ENCODE measurements around the gene PARD3B.

The PARD3B gene

DNA sequence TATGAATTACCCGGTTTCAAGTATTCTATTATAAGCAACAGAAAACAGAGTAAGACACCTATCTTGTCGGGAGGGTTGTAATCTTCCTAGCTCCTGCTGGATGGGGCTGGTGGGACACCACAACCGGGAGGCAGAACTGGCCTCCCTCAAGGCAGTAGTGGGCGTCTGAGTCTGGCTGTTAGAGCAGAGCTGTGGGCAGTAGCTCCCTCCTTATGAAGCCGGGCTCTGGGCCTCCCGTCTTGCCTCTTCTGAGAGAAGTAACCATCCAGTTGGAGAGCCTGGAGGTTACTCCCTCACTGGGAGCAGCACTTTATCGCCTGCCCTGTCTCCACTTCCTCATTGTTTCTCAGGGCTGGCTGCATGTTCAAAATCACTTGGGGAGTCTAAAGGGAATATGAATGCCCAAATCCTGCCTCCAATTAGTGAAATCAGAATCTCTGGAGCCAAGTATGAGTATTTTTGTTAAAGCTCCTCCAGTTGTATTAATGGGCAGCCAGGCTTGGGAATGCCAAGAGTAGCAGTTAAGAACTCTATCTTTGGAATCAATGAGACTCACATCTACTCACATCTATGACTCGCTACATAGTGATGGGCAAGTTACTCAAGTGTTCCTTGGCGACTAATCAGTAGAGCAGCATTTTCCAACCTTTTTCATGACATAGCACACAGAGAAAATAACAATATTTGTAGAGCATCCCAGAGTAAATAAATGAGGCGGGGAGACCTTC is 1109.8 kb downstream of the PARD3B start:
- TF ChIP-seq, protein P1, sequence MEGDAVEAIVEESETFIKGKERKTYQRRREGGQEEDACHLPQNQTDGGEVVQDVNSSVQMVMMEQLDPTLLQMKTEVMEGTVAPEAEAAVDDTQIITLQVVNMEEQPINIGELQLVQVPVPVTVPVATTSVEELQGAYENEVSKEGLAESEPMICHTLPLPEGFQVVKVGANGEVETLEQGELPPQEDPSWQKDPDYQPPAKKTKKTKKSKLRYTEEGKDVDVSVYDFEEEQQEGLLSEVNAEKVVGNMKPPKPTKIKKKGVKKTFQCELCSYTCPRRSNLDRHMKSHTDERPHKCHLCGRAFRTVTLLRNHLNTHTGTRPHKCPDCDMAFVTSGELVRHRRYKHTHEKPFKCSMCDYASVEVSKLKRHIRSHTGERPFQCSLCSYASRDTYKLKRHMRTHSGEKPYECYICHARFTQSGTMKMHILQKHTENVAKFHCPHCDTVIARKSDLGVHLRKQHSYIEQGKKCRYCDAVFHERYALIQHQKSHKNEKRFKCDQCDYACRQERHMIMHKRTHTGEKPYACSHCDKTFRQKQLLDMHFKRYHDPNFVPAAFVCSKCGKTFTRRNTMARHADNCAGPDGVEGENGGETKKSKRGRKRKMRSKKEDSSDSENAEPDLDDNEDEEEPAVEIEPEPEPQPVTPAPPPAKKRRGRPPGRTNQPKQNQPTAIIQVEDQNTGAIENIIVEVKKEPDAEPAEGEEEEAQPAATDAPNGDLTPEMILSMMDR (IDR thresholded peaks at IDR 0.05; ENCODE audit: insufficient read depth, low read length, poor library complexity, severe bottlenecking), result no peak
- Histone ChIP-seq H3K36me3 (ENCODE audit: control insufficient read depth, insufficient read depth, low read length) (no peaks in the 10 kb centered on the region), H3K4me3 (replicated peaks; ENCODE audit: low read depth, low read length) (no peak overlapping the region), H3K27me3 (replicated peaks; ENCODE audit: control insufficient read depth, insufficient read depth, low read length) (peaks cover 3% of the 10 kb centered on the region)
- no peak for DNase-seq (ENCODE audit: extremely low read depth, insufficient read length)

DNA sequence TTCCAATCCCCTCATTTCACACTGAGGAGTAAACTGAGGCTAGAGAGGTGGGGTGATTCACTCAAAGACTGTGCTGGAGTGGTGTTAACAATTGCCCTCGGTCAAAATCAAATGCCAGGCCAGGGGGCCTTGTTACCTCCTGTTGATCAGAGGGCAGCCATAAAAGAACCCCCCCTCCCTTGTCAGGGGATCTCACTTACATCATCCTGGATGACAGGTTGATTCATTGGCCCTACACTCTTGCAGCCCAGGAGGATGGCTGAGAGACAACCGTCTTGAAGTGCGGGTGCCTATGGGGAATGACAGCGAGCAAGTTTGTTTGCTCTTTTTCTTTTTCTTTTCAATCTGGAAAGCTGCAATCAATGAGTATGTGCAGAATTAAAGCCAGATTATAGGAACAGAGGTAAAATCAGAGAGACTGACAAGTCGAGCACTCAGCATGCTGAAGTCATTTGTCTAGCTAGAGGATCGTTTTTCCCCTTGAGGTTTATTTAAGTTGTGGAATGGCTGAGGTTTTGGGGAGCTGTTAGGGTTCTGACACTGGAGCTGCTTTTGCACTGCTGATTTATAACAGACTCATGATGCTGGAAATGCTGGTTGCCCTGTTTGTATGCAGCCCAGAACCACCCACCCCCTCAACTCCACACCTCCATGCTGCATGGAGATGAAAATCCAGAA is 1110.6 kb downstream of the PARD3B start:
- Histone ChIP-seq H3K27me3 (replicated peaks; ENCODE audit: control insufficient read depth, insufficient read depth, low read length) (no peaks in the 10 kb centered on the region; the same call in none of the 2 replicates), H3K36me3 (ENCODE audit: control insufficient read depth, insufficient read depth, low read length) (no peaks in the 10 kb centered on the region)
- no peak for DNase-seq (ENCODE audit: extremely low read depth, insufficient read length)

DNA sequence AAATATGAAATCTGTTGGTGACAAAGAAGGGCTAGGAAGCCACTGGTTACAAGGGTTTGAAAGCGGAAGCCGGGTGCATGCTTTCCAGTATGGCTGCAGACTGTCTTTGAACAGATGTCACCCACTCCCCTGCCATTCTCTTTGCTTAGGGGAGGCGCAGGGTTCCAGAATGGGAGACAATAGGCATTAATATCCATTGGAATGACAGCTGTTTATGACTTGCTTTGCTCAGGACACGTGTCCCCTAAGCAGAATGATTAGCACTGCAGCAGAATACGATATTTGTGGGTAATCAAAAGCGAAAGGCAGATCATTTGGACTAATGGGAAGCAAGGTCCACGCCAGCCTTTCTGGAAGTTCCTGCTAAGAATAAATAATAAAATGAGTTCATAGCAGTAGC is 1111.2 kb downstream of the PARD3B start:
- Histone ChIP-seq H3K36me3 (ENCODE audit: control insufficient read depth, insufficient read depth, low read length) (no peaks in the 10 kb centered on the region), H3K27me3 (replicated peaks; ENCODE audit: control insufficient read depth, insufficient read depth, low read length) (no peaks in the 10 kb centered on the region; the same call in none of the 2 replicates), H3K4me3 (replicated peaks; ENCODE audit: low read depth, low read length) (no peak overlapping the region)
- TF ChIP-seq, protein P1 (IDR thresholded peaks at IDR 0.05; ENCODE audit: insufficient read depth, low read length, poor library complexity, severe bottlenecking), result no peak
- DNase-seq (ENCODE audit: extremely low read depth, insufficient read length), result no peak

More for the DNA sequence above, 1110.6 kb downstream of the PARD3B start:
- TF ChIP-seq, protein P1 (IDR thresholded peaks at IDR 0.05; ENCODE audit: insufficient read depth, low read length, poor library complexity, severe bottlenecking), result no peak
- H3K4me3 ChIP-seq (replicated peaks; ENCODE audit: low read depth, low read length), result no peak overlapping the region

DNA sequence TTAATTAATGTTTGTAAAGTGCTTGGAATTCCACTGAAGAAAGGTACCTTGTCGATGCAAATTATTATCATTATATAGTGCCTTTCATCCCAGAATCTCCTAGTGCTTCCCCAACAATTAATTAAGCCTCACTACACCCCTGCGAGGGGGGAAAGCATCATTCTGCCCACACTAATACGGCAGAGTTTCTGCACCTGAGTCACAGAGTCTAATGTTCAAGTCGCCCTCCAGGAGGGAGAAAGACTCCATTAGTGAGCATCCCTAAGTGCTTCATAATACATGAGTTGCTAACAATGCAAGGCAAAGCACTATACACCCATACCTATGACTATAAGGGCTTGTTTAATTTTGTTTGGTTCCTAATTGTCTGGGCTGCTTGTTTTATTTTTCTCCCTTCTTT is 1111.7 kb downstream of the PARD3B start:
- H3K4me3 ChIP-seq (replicated peaks; ENCODE audit: low read depth, low read length), result no peak overlapping the region
- TF ChIP-seq, protein P1 (IDR thresholded peaks at IDR 0.05; ENCODE audit: insufficient read depth, low read length, poor library complexity, severe bottlenecking), result no peak
- DNase-seq (ENCODE audit: extremely low read depth, insufficient read length), result no peak
- no peaks in the 10 kb centered on the region; the same call in 1 of the 2 replicates for H3K27me3 ChIP-seq (replicated peaks; ENCODE audit: control insufficient read depth, insufficient read depth, low read length)
- no peaks in the 10 kb centered on the region for H3K36me3 ChIP-seq (ENCODE audit: control insufficient read depth, insufficient read depth, low read length)

DNA sequence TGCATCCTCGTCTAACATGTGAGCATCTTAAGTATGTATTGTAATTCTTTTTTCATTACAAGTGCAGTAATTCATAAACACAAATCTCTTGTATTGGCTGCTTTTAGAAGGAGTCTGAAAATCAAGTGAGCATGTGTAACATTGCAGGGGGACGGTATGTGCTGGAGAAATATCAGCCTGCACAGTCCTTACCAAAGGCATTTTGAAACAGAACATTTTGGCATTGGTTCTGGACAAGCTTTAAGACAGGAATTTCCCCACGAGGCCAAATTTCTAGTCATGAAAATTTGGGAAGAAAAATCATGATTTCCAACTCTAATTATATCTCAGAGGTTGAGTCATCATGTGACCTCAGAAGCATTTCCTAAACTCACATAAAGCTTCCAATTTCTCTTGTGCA is 1112.3 kb downstream of the PARD3B start:
- Histone ChIP-seq H3K4me3 (replicated peaks; ENCODE audit: low read depth, low read length) (no peak overlapping the region), H3K27me3 (replicated peaks; ENCODE audit: control insufficient read depth, insufficient read depth, low read length) (no peaks in the 10 kb centered on the region), H3K36me3 (ENCODE audit: control insufficient read depth, insufficient read depth, low read length) (no peaks in the 10 kb centered on the region)
- TF ChIP-seq, protein P1 (IDR thresholded peaks at IDR 0.05; ENCODE audit: insufficient read depth, low read length, poor library complexity, severe bottlenecking), result no peak
- no peak for DNase-seq (ENCODE audit: extremely low read depth, insufficient read length)
